AG10803 (cell line): Measurements from ENCODE around the gene SEC14L2.
"Not testable (repeated sequence)": the region's sequence is repeated elsewhere in the genome, so short reads cannot be mapped to it uniquely, and the experiment has no call there.

Experiments
- DNase-seq: peaks from one replicate; pipeline ENCODE4 v3.0.0; 2010; ENCODE audit warnings: low read depth
- H3K4me3 ChIP-seq: 2 replicates; pipeline ENCODE4 v1.5.1; 2011; ENCODE audit warnings: mild to moderate bottlenecking, low read length, control low read depth
- CTCF ChIP-seq: conservative IDR thresholded peaks from 2 replicates; pipeline ENCODE4 v1.5.1; 2011; ENCODE audit warnings: mild to moderate bottlenecking, low read length, control low read depth, inconsistent platforms

Gene SEC14L2

GRCh38 chr22:30402028-30402765 is 5.4 kb downstream of the SEC14L2 start:
- H3K4me3 ChIP-seq: no peak overlapping the region

GRCh38 chr22:30402766-30403104 is 5.9 kb downstream of the SEC14L2 start:
- H3K4me3 ChIP-seq, DNase-seq: not testable (repeated sequence)

More at GRCh38 chr22:30402028-30402765, 5.4 kb downstream of the SEC14L2 start:
- DNase-seq: no peak
- TF ChIP-seq CTCF: no peak

GRCh38 chr22:30404307-30404706 is 7.5 kb downstream of the SEC14L2 start:
- no peak for DNase-seq
- no peak for TF ChIP-seq CTCF
- no peak overlapping the region for H3K4me3 ChIP-seq

- TF ChIP-seq CTCF: no peak
- H3K4me3 ChIP-seq: no peak overlapping the region
- no peak for DNase-seq
Measured at GRCh38 chr22:30405731-30406130, 8.9 kb downstream of the SEC14L2 start.

GRCh38 chr22:30406400-30406799 is 9.6 kb downstream of the SEC14L2 start:
- no peak overlapping the region for H3K4me3 ChIP-seq
- no peak for TF ChIP-seq CTCF
- DNase-seq: no peak

GRCh38 chr22:30408388-30409102 is 11.7 kb downstream of the SEC14L2 start:
- DNase-seq: peak; percentile 46
- no peak for TF ChIP-seq CTCF
- H3K4me3 ChIP-seq: no peak overlapping the region

GRCh38 chr22:30411780-30412179 is 15.0 kb downstream of the SEC14L2 start:
- TF ChIP-seq CTCF: no peak
- no peak overlapping the region for H3K4me3 ChIP-seq
- DNase-seq: no peak
